Measurements from ENCODE around the gene TOB1.

DNA sequence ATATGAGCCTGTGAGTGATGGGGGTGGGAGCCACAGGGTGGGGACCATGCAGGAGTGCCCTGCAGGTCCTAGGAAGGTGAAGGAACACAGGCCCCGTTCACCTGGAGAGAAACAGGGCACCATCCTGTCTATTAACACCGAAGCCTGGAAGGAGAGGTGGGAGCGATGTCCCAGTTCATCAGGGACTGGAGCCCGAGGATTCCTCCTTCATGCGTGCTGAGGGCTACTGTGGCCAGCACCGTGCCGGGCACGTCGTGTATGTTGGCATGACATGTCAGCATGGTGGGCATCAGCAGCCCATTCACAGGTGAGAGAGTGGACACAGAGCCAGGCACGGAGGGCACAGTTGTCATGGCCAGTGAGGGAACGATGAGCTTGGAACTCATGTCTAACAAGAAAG, 29.3 kb downstream of the TOB1 start:
- no peak for TF ChIP-seq POLR2AphosphoS5 (IDR thresholded peaks at IDR 0.05; ENCODE audit: borderline replicate concordance, low read depth, low read length)
- TF ChIP-seq EZH2 (IDR thresholded peaks at IDR 0.05), result no peak
- TF ChIP-seq FOXP2 (optimal IDR thresholded peaks at IDR 0.05; ENCODE audit: control extremely low read depth, extremely low read length, insufficient read depth), result no peak

Data from SK-N-MC (cell line).